Measurements from ENCODE around the gene ROBO1.

ROBO1 gene

DNA sequence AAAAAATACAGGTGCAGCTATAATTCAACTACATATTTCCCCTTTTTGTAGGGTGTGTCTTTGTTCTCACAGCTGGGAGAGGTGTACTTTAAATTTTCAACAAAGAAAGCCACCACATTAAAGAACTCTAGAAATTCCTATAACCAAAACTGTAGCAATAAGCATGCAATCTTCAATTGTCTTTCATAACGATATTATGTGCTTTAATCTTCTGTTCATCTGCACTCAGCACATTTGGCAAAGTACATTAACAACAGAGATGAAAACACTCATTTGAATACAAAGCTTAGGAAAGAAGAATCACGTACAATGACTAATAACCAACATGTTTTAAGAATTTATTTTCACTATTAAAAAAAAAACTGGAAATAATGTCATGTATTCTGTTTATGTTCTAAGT is 1025.8 kb downstream of the ROBO1 start:
- Mint-ChIP-seq H3K4me3 (no peak overlapping the region), H3K27me3 (ENCODE audit: low read depth, poor library complexity) (no peaks in the 10 kb centered on the region), H3K36me3 (ENCODE audit: low read depth) (peaks cover 71% of the 10 kb centered on the region), H3K9me3 (peaks cover 3% of the 10 kb centered on the region), H3K27ac (no peak overlapping the region), H3K4me1 (peaks cover 10% of the 10 kb centered on the region)
- DNase-seq = no peak
- TF ChIP-seq, protein P1, sequence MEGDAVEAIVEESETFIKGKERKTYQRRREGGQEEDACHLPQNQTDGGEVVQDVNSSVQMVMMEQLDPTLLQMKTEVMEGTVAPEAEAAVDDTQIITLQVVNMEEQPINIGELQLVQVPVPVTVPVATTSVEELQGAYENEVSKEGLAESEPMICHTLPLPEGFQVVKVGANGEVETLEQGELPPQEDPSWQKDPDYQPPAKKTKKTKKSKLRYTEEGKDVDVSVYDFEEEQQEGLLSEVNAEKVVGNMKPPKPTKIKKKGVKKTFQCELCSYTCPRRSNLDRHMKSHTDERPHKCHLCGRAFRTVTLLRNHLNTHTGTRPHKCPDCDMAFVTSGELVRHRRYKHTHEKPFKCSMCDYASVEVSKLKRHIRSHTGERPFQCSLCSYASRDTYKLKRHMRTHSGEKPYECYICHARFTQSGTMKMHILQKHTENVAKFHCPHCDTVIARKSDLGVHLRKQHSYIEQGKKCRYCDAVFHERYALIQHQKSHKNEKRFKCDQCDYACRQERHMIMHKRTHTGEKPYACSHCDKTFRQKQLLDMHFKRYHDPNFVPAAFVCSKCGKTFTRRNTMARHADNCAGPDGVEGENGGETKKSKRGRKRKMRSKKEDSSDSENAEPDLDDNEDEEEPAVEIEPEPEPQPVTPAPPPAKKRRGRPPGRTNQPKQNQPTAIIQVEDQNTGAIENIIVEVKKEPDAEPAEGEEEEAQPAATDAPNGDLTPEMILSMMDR (IDR thresholded peaks at IDR 0.05) = no peak

DNA sequence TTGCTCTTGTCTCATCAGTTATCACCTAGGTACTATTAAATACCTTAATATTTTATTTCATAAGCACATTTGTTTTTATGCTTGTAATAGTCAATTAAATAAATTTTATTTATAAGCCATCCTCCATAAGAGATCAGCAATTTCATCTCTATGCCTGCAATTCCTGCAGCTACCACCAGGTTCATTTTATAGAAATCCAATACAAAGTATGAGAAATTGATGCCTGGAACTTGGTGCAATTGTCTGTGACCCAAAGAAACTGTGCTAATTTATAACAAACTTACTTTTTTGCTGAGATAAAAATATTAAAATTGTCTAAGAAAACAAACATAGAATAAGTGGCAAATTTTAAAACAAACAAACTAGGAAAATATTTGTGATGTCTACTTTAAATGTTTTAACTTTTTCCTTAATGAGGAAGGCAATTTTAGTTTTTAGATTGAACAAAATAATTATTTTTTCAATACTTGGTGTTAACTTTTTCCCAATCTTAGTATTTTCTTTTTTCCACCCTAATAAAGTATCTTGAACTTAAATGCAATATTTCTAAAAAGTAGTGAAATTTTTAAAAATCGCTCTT is 1026.6 kb downstream of the ROBO1 start:
- H3K4me3 Mint-ChIP-seq = no peak overlapping the region
- H3K36me3 Mint-ChIP-seq (ENCODE audit: low read depth) = peaks cover 71% of the 10 kb centered on the region
- H3K4me1 Mint-ChIP-seq = peaks cover 10% of the 10 kb centered on the region
- no peak for DNase-seq
- H3K27me3 Mint-ChIP-seq (ENCODE audit: low read depth, poor library complexity) = no peaks in the 10 kb centered on the region
- H3K27ac Mint-ChIP-seq = no peak overlapping the region
- H3K9me3 Mint-ChIP-seq = peaks cover 3% of the 10 kb centered on the region
- TF ChIP-seq, protein P1 (IDR thresholded peaks at IDR 0.05) = peak; percentile 58

DNA sequence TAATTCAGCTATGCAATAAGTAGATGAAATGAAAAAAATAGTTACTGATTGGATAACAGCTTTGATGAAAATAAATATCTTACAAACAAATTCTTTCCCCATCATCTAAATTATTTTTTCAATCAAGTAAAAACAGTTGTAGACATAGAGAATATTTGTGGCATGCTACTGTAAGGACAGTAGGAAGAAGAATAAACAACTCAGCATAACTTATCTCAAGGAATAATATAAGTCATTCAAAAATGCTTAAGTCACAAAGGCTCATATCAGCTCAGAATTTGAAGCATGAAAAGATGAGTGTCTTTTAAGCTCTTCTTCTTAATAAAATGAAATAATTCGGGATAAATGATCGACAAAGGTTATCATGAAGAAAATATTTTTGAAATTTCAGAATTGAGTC is 1029.0 kb downstream of the ROBO1 start:
- Mint-ChIP-seq H3K27ac (no peak overlapping the region), H3K27me3 (ENCODE audit: low read depth, poor library complexity) (no peaks in the 10 kb centered on the region), H3K4me1 (peaks cover 16% of the 10 kb centered on the region), H3K36me3 (ENCODE audit: low read depth) (peaks cover 52% of the 10 kb centered on the region), H3K9me3 (peaks cover 3% of the 10 kb centered on the region), H3K4me3 (no peak overlapping the region)
- TF ChIP-seq, protein P1 (IDR thresholded peaks at IDR 0.05) = no peak
- no peak for DNase-seq

DNA sequence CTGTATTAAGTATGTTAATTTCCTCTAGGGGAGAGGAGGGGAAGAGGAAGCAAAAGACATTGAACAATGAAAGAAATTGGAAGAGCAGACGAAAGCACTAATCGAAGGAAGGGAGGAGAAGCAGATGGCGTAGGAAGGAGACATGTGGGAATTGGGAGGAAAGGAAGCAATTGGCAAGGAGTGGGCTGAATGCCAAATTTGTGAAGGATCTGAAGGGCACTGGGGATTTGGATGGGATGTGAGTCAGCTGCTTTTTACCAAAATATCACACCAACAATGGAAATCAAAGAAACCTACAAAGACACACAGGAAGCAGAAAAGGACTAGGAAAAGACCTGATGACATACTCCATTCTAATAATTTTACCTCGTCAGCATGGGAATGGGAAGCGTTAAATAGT is 1029.8 kb downstream of the ROBO1 start:
- H3K27ac Mint-ChIP-seq = peak overlapping the region; percentile 2
- no peak for DNase-seq
- no peak overlapping the region for H3K4me3 Mint-ChIP-seq

DNA sequence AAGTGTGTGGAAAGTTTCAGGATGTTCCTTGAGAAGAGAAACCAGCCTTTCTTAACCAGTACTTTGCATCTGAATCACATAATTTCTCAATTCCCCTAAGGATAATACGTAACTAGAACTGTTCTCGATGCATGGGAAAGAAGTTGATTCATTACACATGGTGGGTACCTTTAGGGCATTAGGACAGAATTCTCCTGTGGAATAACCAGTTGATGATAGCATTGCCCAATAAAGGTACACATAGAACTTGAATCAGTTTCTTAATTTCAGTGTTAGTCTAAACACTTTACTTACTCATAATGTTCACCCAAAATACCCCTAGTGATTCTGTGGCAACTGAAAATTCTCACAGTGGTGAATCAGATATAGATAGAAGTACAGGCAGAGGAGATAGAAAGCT is 1030.9 kb downstream of the ROBO1 start:
- Mint-ChIP-seq H3K4me3 (no peak overlapping the region), H3K36me3 (ENCODE audit: low read depth) (peaks cover 42% of the 10 kb centered on the region), H3K4me1 (peaks cover 30% of the 10 kb centered on the region), H3K27ac (no peak overlapping the region), H3K9me3 (peaks cover 3% of the 10 kb centered on the region), H3K27me3 (ENCODE audit: low read depth, poor library complexity) (no peaks in the 10 kb centered on the region)
- no peak for DNase-seq
- TF ChIP-seq, protein P1 (IDR thresholded peaks at IDR 0.05) = no peak

More for the DNA sequence above, 1029.8 kb downstream of the ROBO1 start:
- TF ChIP-seq, protein P1 (IDR thresholded peaks at IDR 0.05) = no peak
- Mint-ChIP-seq H3K9me3 (peaks cover 3% of the 10 kb centered on the region), H3K4me1 (peaks cover 19% of the 10 kb centered on the region), H3K36me3 (ENCODE audit: low read depth) (peaks cover 45% of the 10 kb centered on the region), H3K27me3 (ENCODE audit: low read depth, poor library complexity) (no peaks in the 10 kb centered on the region)

DNA sequence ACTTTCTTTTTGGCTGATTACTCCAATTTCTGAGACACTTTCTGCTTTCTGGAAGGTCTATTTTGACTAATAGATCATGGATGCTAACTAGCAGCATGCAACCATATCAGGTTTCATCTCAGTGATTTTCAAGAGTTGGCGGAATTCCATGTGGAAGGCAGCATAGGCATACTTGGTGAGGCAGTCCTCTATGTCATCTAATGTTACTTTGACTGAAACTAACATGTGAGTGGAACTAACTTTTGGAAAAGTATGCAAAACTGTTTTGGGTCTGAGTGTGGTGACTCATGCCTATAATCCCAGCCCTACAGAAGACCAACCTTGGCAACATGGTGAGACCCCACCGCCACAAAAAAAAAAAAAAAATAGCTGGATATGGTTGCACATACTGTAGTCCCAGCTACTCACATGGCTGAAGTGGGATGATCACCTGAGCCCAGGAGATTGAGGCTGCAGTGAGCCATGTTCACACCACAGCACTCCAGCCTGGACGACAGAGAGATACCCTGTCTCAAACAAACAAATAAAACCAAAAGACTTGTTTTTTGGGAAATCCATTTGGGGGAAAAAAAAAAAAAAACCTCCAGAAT is 1033.7 kb downstream of the ROBO1 start:
- no peak overlapping the region for H3K4me3 Mint-ChIP-seq
- TF ChIP-seq, protein P1 (IDR thresholded peaks at IDR 0.05) = no peak
- H3K27me3 Mint-ChIP-seq (ENCODE audit: low read depth, poor library complexity) = no peaks in the 10 kb centered on the region
- no peaks in the 10 kb centered on the region for H3K9me3 Mint-ChIP-seq
- peaks cover 49% of the 10 kb centered on the region for H3K4me1 Mint-ChIP-seq
- no peak for DNase-seq
- peak overlapping the region; percentile 54 for H3K27ac Mint-ChIP-seq
- peaks cover 21% of the 10 kb centered on the region for H3K36me3 Mint-ChIP-seq (ENCODE audit: low read depth)
